Measurements from ENCODE around the gene HBEGF. TPM values are rescaled to one million over a fixed set of nuclear protein-coding genes. Genes with fewer than 3 reads are reported as not detected.

The HBEGF gene
- total RNA-seq, 1 donor from 2014 or later: 7.2 TPM

GRCh38 chr5:140355546-140355945 lies 9.1 kb upstream of the HBEGF start:
- DNase-seq (ENCODE audit: low spot score in 2 of 2, unreplicated experiment in 2 of 2): no peak
- Mint-ChIP-seq H3K27ac (no peak overlapping the region), H3K4me1 (peaks cover 26% of the 10 kb centered on the region), H3K9me3 (no peaks in the 10 kb centered on the region), H3K36me3 (no peaks in the 10 kb centered on the region), H3K27me3 (ENCODE audit: low read depth) (peaks cover 3% of the 10 kb centered on the region), H3K4me3 (no peak overlapping the region)
- TF ChIP-seq CTCF (IDR thresholded peaks at IDR 0.05; ENCODE audit: unreplicated experiment): no peak

GRCh38 chr5:140351609-140352334 lies 5.4 kb upstream of the HBEGF start:
- H3K4me3 Mint-ChIP-seq: no peak overlapping the region
- H3K27me3 Mint-ChIP-seq (ENCODE audit: low read depth): peaks cover 7% of the 10 kb centered on the region
- no peaks in the 10 kb centered on the region for H3K9me3 Mint-ChIP-seq
- peak; percentile 96 for TF ChIP-seq CTCF (IDR thresholded peaks at IDR 0.05; ENCODE audit: unreplicated experiment)
- peak overlapping the region; percentile 85 for H3K27ac Mint-ChIP-seq
- DNase-seq (ENCODE audit: low spot score in 2 of 2, unreplicated experiment in 2 of 2): peak in 1 of 2 experiments; percentile 55
- H3K36me3 Mint-ChIP-seq: no peaks in the 10 kb centered on the region
- peaks cover 19% of the 10 kb centered on the region for H3K4me1 Mint-ChIP-seq

- Mint-ChIP-seq H3K4me3 (no peak overlapping the region), H3K9me3 (no peaks in the 10 kb centered on the region), H3K27ac (no peak overlapping the region), H3K4me1 (peaks cover 24% of the 10 kb centered on the region), H3K27me3 (ENCODE audit: low read depth) (peaks cover 20% of the 10 kb centered on the region), H3K36me3 (no peaks in the 10 kb centered on the region)
- TF ChIP-seq CTCF (IDR thresholded peaks at IDR 0.05; ENCODE audit: unreplicated experiment): no peak
- no peak for DNase-seq (ENCODE audit: low spot score in 2 of 2, unreplicated experiment in 2 of 2)
Observed at GRCh38 chr5:140349244-140349643, 2.8 kb upstream of the HBEGF start.

- no peak overlapping the region for H3K27ac Mint-ChIP-seq
- no peak for DNase-seq (ENCODE audit: low spot score in 2 of 2, unreplicated experiment in 2 of 2)
- no peaks in the 10 kb centered on the region for H3K9me3 Mint-ChIP-seq
- no peak overlapping the region for H3K4me3 Mint-ChIP-seq
- H3K36me3 Mint-ChIP-seq: no peaks in the 10 kb centered on the region
- peaks cover 24% of the 10 kb centered on the region for H3K4me1 Mint-ChIP-seq
- peaks cover 22% of the 10 kb centered on the region for H3K27me3 Mint-ChIP-seq (ENCODE audit: low read depth)
- TF ChIP-seq CTCF (IDR thresholded peaks at IDR 0.05; ENCODE audit: unreplicated experiment): no peak
Observed at GRCh38 chr5:140348104-140348503, 1.7 kb upstream of the HBEGF start.

- Mint-ChIP-seq H3K4me3 (peak overlapping the region; percentile 62), H3K4me1 (peaks cover 24% of the 10 kb centered on the region), H3K36me3 (no peaks in the 10 kb centered on the region), H3K9me3 (no peaks in the 10 kb centered on the region), H3K27me3 (ENCODE audit: low read depth) (peaks cover 22% of the 10 kb centered on the region), H3K27ac (peak overlapping the region; percentile 31)
- no peak for DNase-seq (ENCODE audit: low spot score in 2 of 2, unreplicated experiment in 2 of 2)
- no peak for TF ChIP-seq CTCF (IDR thresholded peaks at IDR 0.05; ENCODE audit: unreplicated experiment)
Observed at GRCh38 chr5:140347360-140347759, 957 bp upstream of the HBEGF start.
